Limb (tissue), 2 donors: ENCODE measurements around the gene SMARCA4.
"Not testable (repeated sequence)": the region's sequence is repeated elsewhere in the genome, so short reads cannot be mapped to it uniquely, and the experiment has no call there.

Experiments
- DNase-seq, 2 donors: peaks; one replicate each; pipeline ENCODE4 v3.0.0-alpha.2; 2016; ENCODE audit errors: extremely low spot score in 2 of 2

The SMARCA4 gene

DNA sequence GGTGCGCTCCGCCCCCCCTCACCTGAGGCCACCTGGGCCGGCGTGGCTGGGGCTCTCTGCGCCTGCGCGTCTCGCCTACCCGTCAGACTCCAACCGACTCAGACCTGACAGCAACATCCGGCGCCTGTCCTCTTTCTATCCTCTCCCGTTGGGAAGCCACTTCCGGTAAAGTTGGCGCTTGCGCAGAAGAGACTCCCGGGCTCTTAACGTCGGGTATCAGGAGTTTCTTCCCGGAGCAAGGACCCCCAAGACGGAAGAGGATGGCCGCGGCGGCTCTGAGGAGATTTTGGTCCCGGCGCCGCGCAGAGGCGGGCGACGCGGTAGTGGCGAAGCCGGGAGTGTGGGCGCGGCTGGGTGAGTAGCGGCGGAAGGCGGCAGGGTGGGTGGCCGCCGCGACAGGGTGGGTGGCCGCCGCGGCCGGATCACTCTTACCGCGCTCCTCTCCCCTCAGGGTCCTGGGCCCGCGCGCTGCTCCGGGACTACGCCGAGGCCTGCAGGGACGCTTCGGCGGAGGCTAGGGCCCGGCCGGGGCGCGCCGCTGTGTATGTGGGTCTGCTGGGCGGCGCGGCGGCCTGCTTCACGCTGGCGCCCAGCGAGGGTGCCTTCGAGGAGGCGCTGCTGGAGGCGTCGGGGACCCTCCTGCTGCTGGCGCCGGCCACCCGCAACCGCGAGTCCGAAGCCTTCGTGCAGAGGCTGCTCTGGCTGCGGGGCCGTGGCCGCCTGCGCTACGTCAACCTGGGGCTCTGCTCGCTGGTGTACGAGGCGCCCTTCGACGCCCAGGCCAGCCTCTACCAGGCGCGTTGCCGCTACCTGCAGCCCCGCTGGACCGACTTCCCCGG lies 32.0 kb upstream of the SMARCA4 start, which contains the start of the genes TIMM29 and YIPF2:
TSS of gene TIMM29 (plus strand) at position 249 of the 839 bp plus-strand sequence. CDS start at position 261, 12 bp downstream.
TSS of gene YIPF2 (minus strand) at position 77 of the 839 bp plus-strand sequence. CDS start 229 bp downstream, outside the sequence.
- peak; percentile 95 to 98 for DNase-seq

DNA sequence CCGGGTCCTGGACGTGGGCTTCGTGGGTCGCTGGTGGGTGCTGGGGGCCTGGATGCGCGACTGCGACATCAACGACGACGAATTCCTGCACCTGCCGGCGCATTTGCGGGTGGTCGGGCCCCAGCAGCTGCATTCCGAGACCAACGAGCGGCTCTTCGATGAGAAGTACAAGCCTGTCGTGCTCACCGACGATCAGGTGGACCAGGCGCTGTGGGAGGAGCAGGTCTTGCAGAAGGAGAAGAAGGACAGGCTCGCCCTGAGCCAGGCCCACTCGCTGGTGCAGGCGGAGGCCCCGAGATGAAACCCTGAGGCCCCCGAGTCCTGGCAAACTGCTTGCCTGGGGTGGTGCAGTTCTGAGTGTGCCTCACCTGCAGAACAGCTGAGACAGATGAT lies 31.4 kb upstream of the SMARCA4 start:
- DNase-seq, result no peak

DNA sequence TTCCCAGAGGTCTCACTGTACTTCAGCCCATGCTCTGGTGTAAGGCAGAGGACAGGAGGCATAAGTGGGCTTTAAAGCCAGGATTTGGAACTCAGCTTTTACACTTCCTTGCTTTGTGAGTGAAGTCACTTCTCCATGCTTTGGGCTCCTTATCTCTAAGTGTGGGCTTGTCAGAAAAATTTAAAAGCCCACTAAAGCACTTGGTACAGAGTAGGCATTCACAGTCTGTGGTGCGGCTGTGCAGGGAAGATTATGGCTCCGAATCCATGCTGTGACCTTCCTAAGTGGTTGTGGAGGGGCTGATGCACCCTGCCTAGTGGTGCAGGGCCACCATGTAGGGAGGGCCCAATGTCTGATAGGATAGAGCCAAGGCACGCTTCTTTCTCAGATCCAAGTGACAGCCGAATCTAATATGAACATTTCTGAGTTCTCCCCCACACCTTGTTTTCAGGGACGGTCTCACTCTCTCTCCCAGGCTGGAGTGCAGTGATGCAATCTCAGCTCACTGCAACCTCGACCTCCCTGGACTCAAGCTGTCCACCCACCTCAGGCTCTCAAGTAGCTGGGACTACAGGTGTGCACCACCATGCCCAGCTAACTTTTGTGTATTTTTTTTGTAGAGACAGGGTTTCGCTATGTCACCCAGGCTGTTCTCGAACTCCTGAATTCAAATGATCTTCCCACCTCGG lies 25.3 kb upstream of the SMARCA4 start:
- DNase-seq, result no peak

DNA sequence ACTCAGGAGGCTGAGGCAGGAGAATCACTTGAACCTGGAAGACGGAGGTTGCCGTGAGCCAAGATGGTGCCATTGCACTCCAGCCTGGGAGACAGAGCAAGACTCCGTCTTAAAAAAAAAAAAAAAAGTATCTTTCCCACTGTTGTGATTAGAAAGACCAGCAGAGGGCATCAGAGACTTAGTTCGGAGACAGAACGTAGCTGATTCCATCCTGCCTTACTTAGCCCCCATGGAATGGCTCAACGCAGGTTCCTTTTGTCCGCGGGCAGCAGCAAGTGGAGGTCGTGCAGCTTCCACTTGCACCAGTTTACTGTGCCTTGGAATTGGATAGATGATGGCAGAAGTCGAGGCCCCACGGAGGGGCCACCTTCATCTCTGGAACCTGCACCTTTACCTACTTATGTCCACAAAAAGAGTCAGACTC lies 24.2 kb upstream of the SMARCA4 start:
- DNase-seq, result peak in 1 of 2 donors; percentile 84

DNA sequence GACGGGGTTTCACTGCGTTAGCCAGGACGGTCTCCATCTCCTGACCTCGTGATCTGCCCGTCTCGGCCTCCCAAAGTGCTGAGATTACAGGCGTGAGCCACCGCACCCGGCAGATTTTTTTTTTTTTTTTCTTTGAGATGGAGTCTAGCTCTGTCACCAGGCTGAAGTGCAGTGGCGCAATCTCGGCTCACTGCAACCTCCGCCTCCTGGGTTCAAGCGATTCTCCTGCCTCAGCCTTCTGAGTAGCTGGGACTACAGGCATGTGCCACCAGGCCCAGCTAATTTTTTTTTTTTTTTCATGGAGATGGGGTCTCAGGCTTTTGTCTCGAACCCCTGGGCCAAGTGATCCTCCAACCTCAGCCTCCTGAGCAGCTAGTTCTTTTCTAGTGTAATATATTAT lies 19.2 kb upstream of the SMARCA4 start:
- DNase-seq, result not testable (repeated sequence)

DNA sequence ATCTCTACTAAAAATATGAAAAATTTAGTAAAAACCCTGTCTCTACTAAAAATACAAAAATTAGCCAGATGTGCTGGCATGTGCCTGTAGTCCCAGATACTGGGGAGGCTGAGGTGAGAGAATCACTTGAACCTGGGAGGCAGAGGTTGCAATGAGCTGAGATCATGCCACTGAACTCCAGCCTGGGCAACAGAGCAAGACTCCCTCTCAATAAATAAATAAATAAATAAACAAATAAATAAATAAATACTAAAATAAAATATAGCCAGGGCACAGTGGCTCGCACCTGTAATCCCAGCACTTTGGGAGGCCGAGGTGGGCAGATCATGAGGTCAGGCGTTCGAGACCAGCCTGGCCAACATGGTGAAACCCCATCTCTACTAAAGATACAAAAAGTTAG lies 17.4 kb upstream of the SMARCA4 start:
- not testable (repeated sequence) for DNase-seq

DNA sequence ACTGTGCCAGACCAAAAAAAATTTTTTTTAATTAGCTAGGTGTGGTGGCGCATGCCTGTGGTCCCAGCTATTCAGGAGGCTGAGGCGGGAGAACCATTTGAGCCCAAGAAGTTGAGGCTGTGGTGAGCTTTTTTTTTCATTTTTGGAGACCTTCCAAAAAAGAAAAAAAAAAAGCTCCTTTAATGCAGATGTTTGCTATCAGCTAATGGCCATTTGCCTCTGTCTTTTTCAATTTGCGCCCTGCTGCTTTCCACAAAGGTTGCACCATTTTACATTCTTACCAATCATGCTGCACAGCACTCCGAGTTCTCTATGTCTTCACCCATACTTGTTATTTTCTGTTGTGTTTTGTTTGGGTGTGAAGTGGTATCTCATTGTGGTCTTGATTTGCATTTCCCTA lies 15.6 kb upstream of the SMARCA4 start:
- no peak for DNase-seq

DNA sequence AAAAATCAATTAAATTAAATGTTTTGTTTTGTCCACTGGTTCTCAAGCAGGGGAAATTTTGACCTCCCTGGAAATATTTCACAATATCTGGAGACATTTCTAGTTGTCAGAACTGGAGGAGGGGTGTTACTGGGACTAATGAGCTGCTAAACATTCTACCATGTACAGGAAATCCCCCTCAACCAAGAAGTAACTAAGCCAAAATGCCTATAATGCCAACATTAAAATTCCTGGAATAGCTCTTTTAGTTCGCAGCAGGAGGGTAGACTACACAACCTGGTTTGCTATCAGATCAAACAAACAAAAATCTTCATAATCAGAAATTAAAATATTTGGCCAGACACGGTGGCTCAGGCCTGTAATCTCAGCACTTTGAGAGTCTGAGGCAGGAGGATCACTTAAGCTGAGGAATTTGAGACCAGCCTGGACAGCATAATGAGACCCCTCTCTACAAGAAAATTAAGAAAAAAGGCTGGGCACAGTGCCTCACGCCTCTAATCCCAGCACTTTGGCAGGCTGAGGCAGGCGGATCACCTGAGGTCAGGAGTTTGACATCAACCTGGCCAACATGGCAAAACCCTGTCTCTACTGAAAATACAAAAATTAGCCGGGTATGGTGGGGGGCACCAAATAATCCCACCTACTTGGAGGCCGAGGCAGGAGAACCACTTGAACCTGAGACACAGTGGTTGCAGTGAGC lies 13.7 kb upstream of the SMARCA4 start:
- no peak for DNase-seq

DNA sequence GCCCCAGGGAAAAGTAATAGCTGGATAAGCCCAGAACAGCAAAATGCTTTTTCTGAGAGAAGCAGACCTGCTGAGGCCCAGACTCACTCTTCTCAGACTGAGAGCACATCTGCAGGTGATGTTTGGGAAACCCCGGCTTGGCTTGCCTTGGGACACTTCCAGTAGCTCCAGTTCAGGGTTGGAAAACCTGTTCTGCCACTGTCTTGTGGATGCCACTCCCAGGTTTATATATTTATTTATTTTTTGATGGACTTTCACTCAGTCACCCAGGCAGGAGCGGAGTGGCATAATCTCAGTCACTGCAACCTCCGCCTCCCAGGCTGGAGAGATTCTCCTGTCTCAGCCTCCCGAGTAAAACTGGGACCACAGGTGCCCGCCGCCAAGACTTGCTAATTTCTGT lies 8.0 kb upstream of the SMARCA4 start:
- no peak for DNase-seq

DNA sequence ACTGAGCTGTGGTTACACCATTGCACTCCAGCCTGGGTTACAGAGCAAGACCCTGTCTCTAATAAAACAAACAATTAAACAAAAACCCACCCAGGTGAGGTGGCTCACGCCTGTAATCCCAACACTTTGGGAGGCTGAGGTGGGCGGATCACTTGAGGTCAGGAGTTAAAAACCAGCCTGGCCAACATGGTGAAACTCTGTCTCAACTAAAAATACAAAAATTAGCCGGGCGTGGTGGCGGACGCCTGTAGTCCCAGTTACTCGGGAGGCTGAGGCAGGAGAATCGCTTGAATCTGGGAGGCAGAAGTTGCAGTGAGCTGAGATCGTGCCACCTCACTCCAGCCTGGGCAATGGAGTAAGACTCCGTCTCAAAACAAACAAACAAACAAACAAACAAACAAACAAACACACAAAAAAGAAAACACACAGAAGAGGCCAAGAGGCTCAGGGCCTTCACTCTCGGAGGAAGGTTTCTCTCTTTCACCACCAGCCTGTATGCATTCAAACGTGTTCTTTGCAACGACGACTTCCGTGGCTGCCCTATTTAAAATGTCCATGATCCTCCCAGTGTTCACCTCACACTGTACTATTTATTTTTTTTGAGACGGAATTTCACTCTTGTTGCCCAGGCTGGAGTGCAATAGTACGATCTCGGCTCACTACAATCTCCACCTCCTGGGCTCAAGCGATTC lies 1.4 kb upstream of the SMARCA4 start:
- not testable (repeated sequence) for DNase-seq

DNA sequence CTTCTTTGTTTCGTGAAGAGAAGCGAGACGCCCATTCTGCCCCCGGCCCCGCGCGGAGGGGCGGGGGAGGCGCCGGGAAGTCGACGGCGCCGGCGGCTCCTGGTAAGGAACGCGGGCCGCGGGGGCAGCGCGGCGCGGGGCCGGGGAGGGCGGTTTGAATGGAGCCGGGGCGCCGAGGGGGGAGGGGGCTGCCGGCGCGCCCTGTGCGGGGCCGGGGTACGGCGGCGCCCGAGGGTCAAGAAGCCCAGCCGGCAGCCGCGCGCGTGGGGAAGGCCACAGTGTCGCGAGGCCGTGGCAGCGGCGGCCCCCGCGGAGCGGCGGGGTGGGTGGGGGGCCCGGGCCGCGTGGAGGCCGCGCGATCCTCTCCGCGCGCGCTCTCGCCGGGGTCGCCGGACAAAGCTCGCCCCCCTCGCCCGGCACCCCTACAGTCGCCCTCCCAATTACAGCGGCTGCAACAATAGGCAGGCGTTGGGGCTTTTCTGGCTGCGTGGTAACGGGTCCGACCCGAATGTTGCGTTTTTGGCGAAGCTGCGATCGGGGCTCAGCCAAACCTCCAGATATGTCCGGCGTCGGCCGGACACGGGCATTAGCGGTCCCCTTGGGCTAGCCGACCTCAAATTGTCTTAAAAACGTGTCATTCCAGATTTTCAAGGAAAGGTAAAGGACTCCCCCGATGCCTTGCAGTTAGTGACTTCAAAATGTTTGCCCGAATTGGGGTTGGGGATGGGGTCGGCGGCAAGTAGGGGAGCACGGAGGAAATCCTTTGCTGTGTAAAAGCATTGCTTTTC lies 437 bp downstream of the SMARCA4 start:
- DNase-seq, result no peak

DNA sequence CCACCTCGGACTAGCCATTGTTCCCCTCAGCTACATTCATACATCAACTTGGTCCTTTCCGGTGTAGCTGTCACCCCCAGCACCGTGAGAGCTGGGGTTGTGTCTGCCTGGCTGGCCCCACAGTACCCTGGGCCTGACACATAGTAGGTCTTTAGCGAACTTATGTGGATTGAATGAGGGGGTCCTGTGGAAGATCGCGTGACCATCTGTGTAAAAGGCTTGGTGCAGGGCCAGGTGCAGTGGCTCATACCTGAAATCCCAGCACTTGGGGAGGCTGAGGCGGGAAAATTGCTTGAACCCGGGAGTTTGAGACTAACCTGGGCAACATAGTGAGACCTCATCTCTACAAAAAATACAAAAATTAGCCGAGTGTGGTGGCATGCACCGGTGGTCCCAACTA lies 2.0 kb downstream of the SMARCA4 start:
- no peak for DNase-seq

DNA sequence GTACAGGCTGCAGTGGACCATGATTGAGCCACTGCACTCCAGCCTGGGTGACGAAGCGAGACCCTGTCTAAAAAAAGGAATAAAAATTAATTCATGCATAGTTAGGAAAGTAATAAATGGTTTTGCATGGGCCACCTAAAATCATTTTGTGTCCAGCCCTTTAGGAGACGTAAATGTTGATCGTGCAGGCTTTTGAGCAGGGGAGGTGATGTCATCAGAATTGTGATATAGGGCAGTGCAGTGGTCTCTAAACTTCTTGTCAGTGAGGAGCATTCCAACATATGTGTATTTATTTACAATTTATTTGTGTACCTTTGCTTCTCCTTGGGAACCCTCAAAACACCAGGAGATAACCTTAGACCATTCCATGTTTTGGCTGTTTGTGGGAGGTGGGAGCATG lies 3.0 kb downstream of the SMARCA4 start:
- no peak for DNase-seq

DNA sequence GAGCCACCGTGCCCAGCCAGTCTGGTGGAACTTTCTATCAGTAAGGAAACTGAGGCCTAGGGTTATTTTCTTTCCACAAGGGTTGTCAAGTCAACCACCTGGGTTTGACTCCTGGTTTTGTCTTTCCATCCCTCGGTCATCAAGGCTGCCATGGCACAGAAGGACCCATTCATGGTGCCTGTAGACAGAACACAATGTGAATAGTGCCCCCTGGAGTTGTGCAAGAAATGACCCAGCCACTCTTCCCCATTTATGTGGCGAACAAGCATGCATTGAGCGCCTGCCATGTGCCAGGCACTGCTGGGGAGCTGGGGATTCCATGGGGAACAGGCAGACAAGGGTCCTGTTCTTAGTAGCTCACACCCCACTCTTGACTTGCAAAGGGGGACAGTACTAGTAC lies 4.1 kb downstream of the SMARCA4 start:
- no peak for DNase-seq

DNA sequence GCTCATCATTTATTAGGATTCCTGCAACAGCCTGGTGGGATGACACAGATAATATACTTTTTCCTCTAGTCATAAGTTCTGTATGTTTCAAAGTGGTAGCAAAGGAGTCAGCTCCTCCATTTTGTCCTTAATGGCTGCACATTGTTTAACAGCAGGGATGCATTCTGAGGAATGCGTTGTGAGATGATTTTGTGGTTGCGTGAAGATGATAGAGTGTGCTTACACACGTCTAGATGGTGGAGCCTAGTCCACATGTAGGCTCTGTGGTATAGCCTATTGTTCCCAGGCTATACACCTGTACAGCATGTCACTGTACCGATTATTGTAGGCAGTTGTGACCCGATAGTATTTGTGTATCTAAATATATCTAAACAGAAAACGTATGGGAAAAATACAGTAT lies 4.6 kb downstream of the SMARCA4 start:
- DNase-seq, result no peak

DNA sequence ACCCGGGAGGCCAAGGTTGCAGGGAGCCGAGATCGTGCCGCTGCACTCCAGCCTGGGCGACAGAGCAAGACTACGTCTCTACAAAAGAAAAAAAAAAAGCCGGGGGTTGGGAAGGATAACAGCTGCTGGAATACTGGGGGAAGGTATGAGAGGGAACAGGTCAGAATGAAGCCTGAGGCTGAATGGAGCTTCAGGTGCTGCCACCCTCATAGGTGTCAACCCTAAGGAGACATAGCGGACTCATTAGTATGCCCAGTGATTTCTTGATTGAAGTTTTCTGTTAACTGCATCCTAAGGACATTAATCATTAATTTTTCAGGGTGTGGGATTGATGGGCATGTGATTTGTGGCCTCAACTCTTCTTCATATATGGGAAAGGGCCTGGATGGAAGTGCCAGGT lies 6.0 kb downstream of the SMARCA4 start:
- DNase-seq, result no peak

DNA sequence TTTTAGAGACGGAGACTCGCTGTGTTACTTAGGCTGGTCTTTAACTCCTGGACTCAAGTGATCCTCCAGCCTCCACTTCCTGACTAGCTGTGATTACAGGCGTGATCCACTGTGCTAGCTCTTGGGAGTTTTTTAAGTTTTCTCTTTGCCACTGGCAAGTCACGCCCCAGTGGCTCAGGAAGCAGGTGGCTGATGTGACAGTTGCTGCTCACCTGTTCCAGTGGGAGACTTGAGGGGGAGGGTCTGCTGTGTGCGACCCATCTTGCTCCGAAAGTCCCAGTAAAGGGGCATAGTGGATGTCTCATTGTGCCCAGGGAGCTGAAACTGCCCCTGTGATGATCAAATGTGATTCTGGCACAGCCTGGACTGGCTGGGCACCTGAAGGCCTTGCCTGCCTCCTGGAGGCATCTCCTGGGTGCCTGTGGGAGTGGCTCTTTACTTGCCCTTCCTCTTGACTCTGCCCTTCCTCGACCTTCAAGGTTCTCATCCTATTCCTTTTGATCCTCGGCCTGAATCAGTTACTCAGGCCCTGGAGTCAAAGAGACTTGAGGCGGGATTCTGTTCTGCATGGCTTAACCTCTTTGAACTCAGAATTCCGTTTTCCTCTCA lies 7.8 kb downstream of the SMARCA4 start:
- no peak for DNase-seq

DNA sequence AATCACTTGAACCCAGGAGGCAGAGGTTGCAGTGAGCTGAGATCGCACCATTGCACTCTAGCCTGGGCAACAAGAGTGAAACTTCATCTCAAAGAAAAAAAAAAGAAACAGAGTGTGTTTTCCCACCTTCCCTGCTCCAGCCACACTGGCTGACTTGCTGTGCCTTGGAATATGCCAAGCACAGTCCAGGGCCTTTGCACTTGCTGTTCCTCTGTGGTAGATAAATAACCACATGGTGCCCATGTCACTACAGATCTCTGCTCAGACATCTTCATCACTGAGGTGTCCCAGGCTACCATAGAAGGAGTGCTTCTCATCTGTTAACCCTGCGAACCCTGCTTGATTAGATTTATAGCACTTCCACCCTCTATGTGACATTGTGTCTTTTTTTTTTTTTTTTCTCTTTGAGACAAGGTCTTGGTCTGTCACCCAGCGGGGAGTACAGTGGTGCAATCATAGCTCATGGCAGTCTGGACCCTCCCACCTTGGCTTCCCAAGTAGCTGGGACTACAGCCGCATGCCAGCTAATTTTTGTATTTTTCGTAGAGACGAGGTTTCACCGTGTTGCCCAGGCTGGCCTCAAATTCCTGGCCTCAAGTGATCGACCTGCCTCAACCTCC lies 10.4 kb downstream of the SMARCA4 start:
- DNase-seq, result no peak

DNA sequence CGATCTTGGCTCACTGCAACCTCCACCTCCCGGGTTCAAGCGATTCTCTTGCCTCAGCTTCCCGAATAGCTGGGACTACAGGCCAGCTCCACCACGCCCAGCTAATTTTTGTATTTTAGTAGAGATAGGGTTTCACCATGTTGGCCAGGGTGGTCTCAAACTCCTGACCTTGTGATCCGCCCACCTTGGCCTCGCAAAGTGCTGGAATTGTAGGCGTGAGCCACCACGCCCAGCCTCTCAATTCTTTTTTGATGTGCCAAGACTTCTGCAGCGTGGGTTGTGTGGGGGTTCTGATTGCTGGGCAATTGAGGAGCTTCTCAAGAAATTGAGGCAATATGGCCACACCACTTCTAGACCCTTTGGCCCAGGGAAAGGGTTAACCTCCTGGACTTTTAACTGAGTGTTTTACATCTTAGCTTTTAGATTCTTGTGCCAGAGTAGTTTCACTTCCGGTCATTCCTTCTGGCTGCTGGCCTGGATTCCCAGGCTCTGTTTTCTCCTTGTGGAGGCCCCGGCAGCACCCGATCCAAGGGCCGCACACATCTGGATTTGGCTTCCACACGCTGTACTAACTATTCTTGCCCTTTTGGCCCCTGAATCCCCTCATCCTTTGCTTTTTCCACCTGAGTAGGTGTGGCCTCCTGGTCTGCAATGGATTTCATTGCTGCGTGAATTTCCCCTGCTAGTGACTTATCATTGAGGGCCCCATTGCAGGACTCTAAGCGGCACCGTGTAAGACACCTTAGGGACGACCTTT lies 14.7 kb downstream of the SMARCA4 start:
- peak; percentile 44 to 64 for DNase-seq
